Upper lobe of right lung (tissue), 1 donor: ENCODE results near the gene FGF16. TPM values are rescaled to one million over a fixed set of nuclear protein-coding genes. Genes with fewer than 3 reads are reported as not detected.
"Not testable (repeated sequence)": the region's sequence is repeated elsewhere in the genome, so short reads cannot be mapped to it uniquely, and the experiment has no call there.

Experiments used
- ATAC-seq: fragments of 200-7000 bp; cut with Tn5 transposase; one replicate; pipeline ENCODE4 v1.9.1; 2020; ENCODE audit warnings: mild to moderate bottlenecking, moderate library complexity
- DNase-seq: peaks from one replicate; pipeline ENCODE4 v3.0.0-alpha.2; 2020
- H3K27ac ChIP-seq: fragments of 200-600 bp; one replicate; pipeline ENCODE4 v1.8.0; 2022
- H3K27me3 ChIP-seq: fragments of 200-600 bp; one replicate; pipeline ENCODE4 v1.8.0; 2022; ENCODE audit warnings: mild to moderate bottlenecking
- H3K36me3 ChIP-seq: fragments of 200-600 bp; one replicate; pipeline ENCODE4 v1.8.0; 2022
- H3K4me1 ChIP-seq: fragments of 200-600 bp; one replicate; pipeline ENCODE4 v1.8.0; 2022
- H3K4me3 ChIP-seq: fragments of 200-600 bp; one replicate; pipeline ENCODE4 v1.8.0; 2022; ENCODE audit warnings: mild to moderate bottlenecking
- H3K9me3 ChIP-seq: fragments of 200-600 bp; one replicate; pipeline ENCODE4 v1.8.0; 2022
- CTCF ChIP-seq: fragments of 200-600 bp; IDR thresholded peaks from one replicate; pipeline ENCODE4 v1.8.0; 2022; ENCODE audit warnings: antibody characterized with exemption
- intact Hi-C: fragments of 100-400 bp; cut with DNase I; formaldehyde crosslinking; loops from one replicate; pipeline ENCODE4 v1.11.0; 2022
- total RNA-seq: library from RNA; stranded (reverse); fragmentation: NEBNext Ultra II Directional; extraction: Animal tissue kit (Norgen Biotek cat#: 25700); gene quantifications from one replicate; pipeline ENCODE4 v1.2.1, GENCODE V29; 2021
- donor health status: DM: no; HTN: yes; CAD: no; lungs with severe emphysema.

FGF16 gene
- total RNA-seq, 1 donor from 2014 or later, result not detected

- H3K36me3 ChIP-seq, result no peaks in the 10 kb centered on the region
- H3K27ac ChIP-seq, result no peak overlapping the region
- ATAC-seq, result no peak
- DNase-seq, result no peak
- H3K4me1 ChIP-seq, result no peaks in the 10 kb centered on the region
- intact Hi-C loops, result no loop called here
- no peak for TF ChIP-seq CTCF
- H3K27me3 ChIP-seq, result no peaks in the 10 kb centered on the region
- H3K4me3 ChIP-seq, result no peak overlapping the region
- no peaks in the 10 kb centered on the region for H3K9me3 ChIP-seq
Measured at GRCh38 chrX:77484045-77484444, 36.9 kb downstream of the FGF16 start.

- DNase-seq, result no peak
- TF ChIP-seq CTCF, result no peak
- no peaks in the 10 kb centered on the region for H3K9me3 ChIP-seq
- no peak overlapping the region for H3K27ac ChIP-seq
- no peaks in the 10 kb centered on the region for H3K36me3 ChIP-seq
- no peaks in the 10 kb centered on the region for H3K27me3 ChIP-seq
- intact Hi-C loops, result no loop called here
- ATAC-seq, result no peak
- no peaks in the 10 kb centered on the region for H3K4me1 ChIP-seq
- H3K4me3 ChIP-seq, result no peak overlapping the region
Measured at GRCh38 chrX:77493677-77494553, 46.7 kb downstream of the FGF16 start.

- H3K9me3 ChIP-seq, ATAC-seq, H3K27ac ChIP-seq, H3K27me3 ChIP-seq, H3K36me3 ChIP-seq, H3K4me1 ChIP-seq, DNase-seq, intact Hi-C loops, H3K4me3 ChIP-seq: not testable (repeated sequence)
Measured at GRCh38 chrX:77500164-77500563, 53.0 kb downstream of the FGF16 start.

GRCh38 chrX:77502951-77503525 is 55.8 kb downstream of the FGF16 start:
- no peak for ATAC-seq
- TF ChIP-seq CTCF, result no peak
- DNase-seq, result no peak
- Histone ChIP-seq H3K4me1 (no peaks in the 10 kb centered on the region), H3K4me3 (no peak overlapping the region), H3K27me3 (no peaks in the 10 kb centered on the region), H3K9me3 (no peaks in the 10 kb centered on the region), H3K27ac (no peak overlapping the region), H3K36me3 (peaks cover 5% of the 10 kb centered on the region)
- intact Hi-C loops, result no loop called here

- Histone ChIP-seq H3K36me3 (peaks cover 18% of the 10 kb centered on the region), H3K27me3 (no peaks in the 10 kb centered on the region), H3K9me3 (no peaks in the 10 kb centered on the region), H3K4me1 (no peaks in the 10 kb centered on the region), H3K4me3 (no peak overlapping the region), H3K27ac (no peak overlapping the region)
- peak; percentile 50 for ATAC-seq
- intact Hi-C loops, result no loop called here
- no peak for TF ChIP-seq CTCF
- no peak for DNase-seq
Measured at GRCh38 chrX:77505227-77505626, 58.0 kb downstream of the FGF16 start.
